HG03469 (cell line): Measurements from ENCODE around the gene SETD2.

Experiments
- ATAC-seq: cut with Tn5 transposase; IDR thresholded peaks from one replicate; pipeline ENCODE4 v1.9.1; 2021; ENCODE audit warnings: mild to moderate bottlenecking, moderate library complexity, moderate number of reproducible peaks; ENCODE audit not compliant: unreplicated experiment

SETD2 gene

DNA sequence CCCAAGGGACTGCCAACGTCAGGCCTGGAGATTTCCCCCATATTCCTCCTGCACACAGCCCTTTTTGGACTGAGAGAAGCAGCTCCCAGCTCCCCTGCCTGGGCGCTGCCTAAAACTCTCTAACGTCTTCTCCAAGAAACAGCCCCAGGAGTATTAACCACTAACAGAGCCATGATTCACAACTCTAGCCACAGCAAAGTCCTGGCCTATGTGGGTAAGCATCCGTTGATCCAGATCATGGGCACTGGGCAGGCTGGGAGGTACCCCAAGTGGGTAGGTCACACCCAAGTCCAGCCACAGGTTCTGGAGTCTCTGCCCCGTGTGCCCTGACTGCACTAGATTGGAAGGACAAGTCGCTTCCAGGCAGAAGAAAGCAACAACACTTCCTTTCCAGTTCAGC lies 152.5 kb downstream of the SETD2 start:
- ATAC-seq, result no peak

GRCh38 chr3:47010910-47011309 lies 153.0 kb downstream of the SETD2 start:
- ATAC-seq, result no peak

GRCh38 chr3:47010111-47010712 lies 153.7 kb downstream of the SETD2 start:
- no peak for ATAC-seq

DNA sequence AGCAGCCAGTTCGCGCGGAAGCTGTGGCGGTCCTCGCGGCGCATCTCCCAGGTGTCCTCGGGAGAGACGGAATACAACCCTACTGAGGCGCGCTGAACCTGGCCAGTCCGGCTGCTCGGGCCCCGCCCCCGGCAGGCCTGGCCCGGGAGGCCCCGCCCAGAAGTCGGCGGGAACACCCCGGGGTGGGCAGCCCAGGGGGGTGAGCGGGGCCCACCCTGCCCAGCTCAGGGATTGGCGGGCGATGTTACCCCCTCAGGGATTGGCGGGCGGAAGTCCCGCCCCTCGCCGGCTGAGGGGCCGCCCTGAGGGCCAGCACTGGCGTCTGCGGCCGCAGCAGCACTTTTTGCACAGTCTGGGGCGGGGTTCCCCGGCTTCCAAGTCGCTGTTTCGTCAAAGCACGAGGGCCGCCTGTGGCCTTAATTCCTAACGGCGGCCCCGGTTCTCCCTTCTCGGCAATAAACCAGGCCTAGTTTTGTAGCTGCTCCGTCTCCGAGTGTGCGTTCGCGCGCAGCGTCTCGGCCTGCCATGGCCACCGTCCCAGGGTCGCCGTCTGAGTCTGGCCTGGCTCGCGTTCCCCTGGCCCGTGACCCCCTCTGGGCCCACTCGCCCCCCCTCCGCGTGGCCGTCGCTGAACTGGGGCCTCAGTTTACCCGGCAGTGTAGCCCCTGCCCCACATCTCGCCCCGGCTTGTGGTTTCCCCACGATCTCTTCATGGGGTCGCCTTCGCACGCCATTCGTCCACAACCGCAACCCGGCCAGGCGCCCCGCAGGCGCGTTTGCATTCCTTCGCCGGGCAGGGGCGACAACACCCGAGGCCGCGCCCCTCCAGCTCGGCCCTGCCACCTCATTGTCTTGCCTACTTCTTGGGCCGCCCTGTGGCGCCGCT lies 154.4 kb downstream of the SETD2 start:
- ATAC-seq, result peak; percentile 35

DNA sequence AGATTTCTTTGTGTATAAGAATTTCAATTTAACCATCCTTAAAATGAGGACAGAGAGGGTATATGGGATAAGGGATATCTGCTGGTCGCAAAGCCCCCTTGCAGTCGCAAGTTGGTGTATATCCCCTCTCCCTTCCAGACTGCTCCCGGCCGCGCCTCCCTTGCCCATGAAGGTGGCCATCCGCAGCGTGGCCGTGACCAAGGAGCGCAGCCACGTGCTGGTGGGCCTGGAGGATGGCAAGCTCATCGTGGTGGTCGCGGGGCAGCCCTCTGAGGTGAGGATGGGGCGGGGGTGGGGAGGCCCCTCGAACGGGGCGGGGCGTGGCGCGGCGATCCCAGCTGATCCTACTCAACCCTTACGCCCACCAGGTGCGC lies 155.1 kb downstream of the SETD2 start:
- ATAC-seq, result no peak

DNA sequence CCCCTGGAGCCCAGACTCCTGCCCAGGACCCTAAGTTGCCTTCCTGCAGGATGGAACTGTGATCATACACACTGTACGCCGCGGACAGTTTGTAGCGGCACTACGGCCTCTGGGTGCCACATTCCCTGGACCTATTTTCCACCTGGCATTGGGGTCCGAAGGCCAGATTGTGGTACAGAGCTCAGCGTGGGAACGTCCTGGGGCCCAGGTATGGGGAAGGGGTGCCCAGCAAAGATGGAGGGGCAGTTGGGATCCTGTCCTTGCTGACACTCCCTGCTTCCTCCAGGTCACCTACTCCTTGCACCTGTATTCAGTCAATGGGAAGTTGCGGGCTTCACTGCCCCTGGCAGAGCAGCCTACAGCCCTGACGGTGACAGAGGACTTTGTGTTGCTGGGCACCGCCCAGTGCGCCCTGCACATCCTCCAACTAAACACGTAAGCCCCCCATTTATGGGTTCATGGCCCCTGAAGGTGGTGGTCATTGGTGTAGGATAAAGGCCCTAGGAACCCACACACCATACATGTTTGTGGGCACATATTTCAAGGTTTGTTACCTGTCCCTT lies 155.6 kb downstream of the SETD2 start:
- no peak for ATAC-seq

GRCh38 chr3:47007482-47008233 lies 156.3 kb downstream of the SETD2 start:
- no peak for ATAC-seq

GRCh38 chr3:47007001-47007400 lies 156.9 kb downstream of the SETD2 start:
- no peak for ATAC-seq

DNA sequence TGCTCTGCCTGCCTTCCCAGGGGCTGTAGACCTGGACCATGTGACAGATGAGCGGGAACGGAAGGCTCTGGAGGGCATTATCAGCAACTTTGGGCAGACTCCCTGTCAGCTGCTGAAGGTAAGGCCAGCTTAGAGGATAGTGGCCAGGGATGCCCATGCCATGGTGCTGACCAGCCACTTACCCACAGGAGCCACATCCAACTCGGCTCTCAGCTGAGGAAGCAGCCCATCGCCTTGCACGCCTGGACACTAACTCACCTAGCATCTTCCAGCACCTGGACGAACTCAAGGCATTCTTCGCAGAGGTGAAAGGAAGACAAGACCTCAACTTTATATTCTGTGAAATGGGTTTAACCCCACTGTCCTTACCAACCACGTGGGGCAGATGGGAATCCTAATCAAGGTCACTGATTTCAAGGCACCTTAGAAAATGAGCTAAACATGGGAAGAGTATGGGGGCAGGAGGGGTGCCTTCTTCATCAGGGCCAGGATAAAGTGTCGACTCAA lies 157.7 kb downstream of the SETD2 start:
- ATAC-seq, result no peak

DNA sequence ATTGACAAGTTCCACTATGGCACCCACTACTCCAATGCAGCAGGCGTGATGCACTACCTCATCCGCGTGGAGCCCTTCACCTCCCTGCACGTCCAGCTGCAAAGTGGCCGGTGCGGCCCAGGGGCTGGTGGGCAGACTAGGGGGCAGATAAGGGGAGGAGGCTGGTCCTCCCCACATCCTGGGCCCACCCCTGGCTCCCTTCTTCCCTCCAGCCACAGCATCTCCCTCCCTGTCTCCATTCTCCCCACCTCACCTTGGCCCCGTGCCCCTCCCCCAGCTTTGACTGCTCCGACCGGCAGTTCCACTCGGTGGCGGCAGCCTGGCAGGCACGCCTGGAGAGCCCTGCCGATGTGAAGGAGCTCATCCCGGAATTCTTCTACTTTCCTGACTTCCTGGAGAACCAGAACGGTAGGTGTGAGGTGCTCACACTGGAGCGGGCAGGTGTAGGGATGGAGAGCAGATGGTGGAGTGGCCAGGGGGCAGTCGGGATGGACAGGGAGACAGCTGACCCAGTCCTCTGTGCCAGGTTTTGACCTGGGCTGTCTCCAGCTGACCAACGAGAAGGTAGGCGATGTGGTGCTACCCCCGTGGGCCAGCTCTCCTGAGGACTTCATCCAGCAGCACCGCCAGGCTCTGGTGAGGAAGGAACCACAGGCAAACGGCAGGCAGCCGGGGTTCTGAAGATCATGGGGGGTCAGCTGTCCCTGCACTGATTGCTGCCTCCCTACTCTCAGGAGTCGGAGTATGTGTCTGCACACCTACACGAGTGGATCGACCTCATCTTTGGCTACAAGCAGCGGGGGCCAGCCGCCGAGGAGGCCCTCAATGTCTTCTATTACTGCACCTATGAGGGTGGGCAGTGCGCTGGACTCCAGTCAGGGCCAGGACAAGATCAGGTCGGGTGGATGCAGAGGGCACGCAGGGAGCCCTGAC lies 158.4 kb downstream of the SETD2 start:
- no peak for ATAC-seq

DNA sequence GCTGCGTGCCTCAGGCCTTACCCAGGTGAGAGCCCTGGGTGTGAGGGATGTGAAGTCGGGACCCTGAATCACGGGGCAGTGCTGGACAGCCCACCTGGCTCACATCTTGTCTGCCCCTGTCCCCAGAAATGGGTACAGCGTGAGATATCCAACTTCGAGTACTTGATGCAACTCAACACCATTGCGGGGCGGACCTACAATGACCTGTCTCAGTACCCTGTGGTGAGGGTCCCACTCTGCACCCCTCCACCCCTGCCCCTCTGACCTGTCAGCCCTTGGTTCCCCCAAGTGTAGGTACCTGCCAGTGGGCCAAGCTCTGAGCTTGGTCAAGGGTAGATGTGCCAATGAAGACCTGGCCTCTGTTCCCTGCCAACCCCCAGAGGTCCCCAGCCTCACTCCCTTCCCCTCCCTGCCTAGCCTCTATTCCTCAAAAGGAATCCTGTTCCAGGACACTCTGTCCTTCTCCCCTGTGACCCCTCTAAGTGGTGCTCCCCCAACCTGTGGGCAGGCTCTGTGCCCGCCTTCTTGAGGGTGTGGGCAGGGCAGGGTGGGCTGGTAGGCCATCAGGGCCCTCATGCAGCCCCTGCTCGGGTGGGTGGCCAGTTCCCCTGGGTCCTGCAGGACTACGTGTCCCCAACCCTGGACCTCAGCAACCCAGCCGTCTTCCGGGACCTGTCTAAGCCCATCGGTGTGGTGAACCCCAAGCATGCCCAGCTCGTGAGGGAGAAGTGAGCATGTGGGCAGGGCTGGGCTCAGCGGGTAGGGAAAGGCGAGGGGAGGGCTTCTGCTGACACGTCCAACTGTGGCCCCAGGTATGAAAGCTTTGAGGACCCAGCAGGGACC lies 159.3 kb downstream of the SETD2 start:
- ATAC-seq, result no peak

DNA sequence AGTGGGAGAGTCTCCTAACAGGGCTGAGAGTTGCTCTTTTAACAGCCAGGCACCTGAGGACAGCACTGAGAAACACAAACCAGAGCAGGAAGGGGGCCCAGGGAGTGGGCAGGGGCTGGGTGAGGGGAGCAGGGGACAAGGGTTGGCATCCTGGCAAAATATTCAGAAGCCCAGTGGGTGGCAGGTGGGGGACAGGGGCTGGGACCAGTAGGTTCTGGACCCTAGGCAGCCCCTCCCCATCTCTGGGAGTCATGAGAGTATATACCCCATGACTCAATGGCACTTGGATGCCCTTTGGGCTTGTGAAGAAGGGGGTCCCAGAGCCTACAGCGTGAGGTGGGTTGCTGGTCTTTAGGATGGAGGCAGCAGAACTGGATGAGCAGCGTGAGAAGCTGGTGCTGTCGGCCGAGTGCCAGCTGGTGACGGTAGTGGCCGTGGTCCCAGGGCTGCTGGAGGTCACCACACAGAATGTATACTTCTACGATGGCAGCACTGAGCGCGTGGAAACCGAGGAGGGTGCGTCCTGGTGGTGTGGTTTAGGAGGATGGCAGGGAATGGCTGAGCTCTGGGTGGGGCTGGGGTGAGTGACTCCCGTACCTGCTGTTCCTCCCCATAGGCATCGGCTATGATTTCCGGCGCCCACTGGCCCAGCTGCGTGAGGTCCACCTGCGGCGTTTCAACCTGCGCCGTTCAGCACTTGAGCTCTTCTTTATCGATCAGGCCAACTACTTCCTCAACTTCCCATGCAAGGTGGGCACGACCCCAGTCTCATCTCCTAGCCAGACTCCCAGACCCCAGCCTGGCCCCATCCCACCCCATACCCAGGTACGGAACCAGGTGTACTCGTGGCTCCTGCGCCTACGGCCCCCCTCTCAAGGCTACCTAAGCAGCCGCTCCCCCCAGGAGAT lies 160.2 kb downstream of the SETD2 start:
- no peak for ATAC-seq

DNA sequence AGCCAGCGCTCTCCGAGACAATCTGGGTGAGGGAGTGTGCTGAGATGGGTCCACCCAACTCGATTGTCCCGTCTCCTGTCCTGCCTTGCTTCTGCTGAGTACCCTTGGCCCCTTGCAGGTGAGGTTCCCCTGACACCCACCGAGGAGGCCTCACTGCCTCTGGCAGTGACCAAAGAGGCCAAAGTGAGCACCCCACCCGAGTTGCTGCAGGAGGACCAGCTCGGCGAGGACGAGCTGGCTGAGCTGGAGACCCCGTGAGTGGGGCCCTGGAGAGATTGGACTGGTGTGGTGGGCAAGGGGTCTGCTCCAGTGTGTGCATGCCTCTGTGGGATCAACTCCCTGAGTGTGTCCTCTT lies 160.9 kb downstream of the SETD2 start:
- ATAC-seq, result no peak

- ATAC-seq, result no peak
Observed at GRCh38 chr3:47002171-47003055, 161.5 kb downstream of the SETD2 start.

DNA sequence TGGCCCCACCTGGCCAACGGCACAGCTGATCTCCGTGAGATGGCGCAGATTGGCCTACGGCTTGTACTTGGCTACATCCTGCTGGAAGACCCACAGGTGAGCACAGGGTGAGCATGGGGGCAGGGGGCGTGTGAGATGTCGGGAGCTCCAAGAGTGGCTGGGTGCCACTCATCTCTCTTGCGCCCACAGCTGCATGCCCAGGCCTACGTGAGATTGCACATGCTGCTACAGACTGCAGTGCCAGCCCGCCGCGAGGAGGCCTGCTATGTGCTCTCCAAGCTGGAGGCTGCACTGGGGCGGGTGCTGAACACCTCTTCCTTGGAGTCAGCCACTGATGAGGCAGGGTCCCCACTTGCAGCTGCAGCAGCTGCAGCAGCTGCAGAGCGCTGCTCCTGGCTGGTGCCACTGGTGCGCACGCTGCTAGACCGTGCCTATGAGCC lies 162.2 kb downstream of the SETD2 start:
- ATAC-seq, result no peak

DNA sequence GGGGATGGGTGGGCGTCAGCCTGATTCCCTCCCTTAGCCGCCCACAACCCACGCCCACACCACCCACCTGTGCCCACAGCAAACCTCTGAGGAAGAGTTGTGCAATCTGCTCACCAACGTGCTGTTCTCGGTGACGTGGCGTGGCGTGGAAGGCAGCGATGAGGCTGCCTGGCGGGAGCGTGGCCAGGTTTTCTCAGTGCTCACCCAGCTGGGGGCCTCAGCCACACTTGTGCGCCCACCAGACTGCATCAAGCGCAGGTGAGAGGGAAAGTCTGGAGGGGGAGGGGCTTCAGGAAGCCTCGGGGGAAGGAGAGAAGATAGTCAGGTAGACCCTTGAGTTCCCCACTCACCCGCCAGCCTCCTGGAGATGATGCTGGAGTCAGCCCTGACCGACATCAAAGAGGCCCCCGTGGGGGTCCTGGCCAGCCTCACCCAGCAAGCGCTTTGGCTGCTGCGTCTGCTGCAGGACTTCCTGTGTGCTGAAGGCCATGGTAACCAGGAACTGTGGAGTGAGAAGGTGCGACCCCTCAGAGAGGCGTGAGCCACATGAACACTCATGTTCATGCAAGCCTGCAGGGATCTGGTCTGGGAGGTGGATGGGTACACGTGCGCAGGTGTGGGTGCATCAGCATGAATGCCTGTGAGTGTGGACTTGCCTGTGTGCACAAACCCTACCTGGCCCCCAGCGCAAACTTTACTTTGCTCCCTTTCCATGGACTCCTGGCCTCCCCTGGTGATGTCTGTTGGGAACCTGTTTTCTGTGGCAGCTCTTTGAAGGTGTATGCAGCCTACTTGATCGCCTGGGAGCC lies 162.8 kb downstream of the SETD2 start:
- no peak for ATAC-seq
